GM12865 (cell line): ENCODE results near the gene PCDH17.

ENCODE experiments used
- DNase-seq: peaks from one replicate; pipeline ENCODE4 v3.0.0; 2010; ENCODE audit warnings: low read depth
- H3K4me3 ChIP-seq: 2 replicates; pipeline ENCODE4 v1.5.1; 2011; ENCODE audit warnings: mild to moderate bottlenecking, low read depth, low read length, control low read depth
- TF ChIP-seq, protein P1 (sequence below): IDR thresholded peaks from 2 replicates; pipeline ENCODE4 v1.5.1; 2011; ENCODE audit warnings: low read length, control low read depth, low read depth, inconsistent platforms; ENCODE audit not compliant: insufficient read depth; ENCODE audit errors: missing control alignments

The PCDH17 gene, protein sequence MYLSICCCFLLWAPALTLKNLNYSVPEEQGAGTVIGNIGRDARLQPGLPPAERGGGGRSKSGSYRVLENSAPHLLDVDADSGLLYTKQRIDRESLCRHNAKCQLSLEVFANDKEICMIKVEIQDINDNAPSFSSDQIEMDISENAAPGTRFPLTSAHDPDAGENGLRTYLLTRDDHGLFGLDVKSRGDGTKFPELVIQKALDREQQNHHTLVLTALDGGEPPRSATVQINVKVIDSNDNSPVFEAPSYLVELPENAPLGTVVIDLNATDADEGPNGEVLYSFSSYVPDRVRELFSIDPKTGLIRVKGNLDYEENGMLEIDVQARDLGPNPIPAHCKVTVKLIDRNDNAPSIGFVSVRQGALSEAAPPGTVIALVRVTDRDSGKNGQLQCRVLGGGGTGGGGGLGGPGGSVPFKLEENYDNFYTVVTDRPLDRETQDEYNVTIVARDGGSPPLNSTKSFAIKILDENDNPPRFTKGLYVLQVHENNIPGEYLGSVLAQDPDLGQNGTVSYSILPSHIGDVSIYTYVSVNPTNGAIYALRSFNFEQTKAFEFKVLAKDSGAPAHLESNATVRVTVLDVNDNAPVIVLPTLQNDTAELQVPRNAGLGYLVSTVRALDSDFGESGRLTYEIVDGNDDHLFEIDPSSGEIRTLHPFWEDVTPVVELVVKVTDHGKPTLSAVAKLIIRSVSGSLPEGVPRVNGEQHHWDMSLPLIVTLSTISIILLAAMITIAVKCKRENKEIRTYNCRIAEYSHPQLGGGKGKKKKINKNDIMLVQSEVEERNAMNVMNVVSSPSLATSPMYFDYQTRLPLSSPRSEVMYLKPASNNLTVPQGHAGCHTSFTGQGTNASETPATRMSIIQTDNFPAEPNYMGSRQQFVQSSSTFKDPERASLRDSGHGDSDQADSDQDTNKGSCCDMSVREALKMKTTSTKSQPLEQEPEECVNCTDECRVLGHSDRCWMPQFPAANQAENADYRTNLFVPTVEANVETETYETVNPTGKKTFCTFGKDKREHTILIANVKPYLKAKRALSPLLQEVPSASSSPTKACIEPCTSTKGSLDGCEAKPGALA (N-terminal part only)

DNA sequence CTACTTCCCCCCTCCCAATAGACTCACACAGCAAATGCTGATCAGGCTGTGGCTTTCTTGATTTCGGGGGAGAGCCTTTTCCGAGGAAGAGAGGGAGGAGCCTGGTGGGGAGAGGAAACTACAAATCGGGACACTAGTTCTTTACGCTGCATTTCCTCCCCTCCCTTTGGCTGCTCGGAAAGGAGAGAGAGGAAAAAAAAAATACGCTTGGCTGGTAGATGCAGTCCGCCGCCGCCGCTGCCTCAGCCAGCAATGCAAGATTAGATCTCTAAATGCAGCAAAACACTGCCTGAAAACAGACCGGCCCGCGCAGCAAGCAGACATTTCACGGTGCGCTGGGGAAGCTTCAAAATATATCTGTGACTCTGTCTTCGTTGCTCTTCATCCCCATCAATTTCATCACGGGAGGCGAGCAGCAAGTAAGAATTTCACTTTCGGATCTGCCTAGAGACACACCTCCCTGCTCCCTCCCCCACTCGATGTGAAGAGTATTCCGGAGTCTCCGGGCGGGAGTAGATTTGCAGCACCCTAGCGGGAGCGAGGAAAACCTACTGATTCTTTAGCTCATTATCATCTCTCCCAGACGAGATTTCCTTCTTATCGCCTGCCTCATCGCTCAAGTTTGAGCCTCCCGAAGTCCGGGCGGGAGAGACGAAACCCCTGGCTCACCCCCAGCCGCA is at the start of gene PCDH17:
PCDH17 (plus strand) TSS at position 149 of the 680 bp plus-strand sequence. CDS start 803 bp downstream, outside the sequence.
- TF ChIP-seq, protein P1, sequence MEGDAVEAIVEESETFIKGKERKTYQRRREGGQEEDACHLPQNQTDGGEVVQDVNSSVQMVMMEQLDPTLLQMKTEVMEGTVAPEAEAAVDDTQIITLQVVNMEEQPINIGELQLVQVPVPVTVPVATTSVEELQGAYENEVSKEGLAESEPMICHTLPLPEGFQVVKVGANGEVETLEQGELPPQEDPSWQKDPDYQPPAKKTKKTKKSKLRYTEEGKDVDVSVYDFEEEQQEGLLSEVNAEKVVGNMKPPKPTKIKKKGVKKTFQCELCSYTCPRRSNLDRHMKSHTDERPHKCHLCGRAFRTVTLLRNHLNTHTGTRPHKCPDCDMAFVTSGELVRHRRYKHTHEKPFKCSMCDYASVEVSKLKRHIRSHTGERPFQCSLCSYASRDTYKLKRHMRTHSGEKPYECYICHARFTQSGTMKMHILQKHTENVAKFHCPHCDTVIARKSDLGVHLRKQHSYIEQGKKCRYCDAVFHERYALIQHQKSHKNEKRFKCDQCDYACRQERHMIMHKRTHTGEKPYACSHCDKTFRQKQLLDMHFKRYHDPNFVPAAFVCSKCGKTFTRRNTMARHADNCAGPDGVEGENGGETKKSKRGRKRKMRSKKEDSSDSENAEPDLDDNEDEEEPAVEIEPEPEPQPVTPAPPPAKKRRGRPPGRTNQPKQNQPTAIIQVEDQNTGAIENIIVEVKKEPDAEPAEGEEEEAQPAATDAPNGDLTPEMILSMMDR, result no peak
- no peak within 1 kb of the TSS; the same call in 1 of the 2 replicates for H3K4me3 ChIP-seq
- DNase-seq, result no peak

DNA sequence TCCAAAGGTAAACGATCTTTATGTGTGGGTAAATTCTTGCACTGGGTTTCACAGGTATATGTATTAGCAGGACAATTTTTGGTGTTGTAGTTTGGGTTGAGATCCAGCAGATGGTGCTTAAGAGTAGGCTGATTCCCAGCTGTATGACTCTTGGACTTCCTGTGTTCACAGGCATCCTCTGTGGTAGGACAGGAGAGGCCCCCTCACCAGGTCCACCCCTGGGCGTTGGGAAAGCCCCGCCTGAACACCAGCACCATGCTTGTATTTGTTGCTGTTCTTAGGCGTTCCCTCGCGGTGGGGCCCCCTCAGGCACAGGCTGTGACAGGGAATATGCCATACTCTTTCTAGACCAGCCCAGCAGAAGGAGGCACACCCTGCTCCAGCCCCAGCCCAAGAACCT is 49.5 kb upstream of the PCDH17 start:
- no peak for DNase-seq
- TF ChIP-seq, protein P1, result no peak
- H3K4me3 ChIP-seq, result no peak overlapping the region

DNA sequence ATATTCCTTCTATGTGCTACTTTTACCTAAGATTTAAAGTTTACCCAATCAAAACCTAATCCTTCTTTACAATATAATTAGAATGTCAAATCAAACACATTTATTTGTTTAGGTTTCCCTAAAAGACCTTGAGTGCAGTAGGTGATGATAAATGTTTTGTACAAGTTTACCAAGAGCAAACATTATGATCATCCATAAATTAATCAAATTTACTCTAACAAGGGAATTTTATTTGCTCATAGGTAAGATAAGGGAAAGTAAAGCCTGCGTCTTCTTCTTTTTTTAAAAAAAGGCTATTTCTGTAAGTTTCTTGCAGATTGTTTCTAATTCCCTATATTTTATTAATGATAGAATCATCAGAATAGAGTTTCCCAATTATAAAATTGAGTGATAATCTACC is 48.0 kb upstream of the PCDH17 start:
- H3K4me3 ChIP-seq, result no peak overlapping the region
- TF ChIP-seq, protein P1, result no peak
- no peak for DNase-seq

DNA sequence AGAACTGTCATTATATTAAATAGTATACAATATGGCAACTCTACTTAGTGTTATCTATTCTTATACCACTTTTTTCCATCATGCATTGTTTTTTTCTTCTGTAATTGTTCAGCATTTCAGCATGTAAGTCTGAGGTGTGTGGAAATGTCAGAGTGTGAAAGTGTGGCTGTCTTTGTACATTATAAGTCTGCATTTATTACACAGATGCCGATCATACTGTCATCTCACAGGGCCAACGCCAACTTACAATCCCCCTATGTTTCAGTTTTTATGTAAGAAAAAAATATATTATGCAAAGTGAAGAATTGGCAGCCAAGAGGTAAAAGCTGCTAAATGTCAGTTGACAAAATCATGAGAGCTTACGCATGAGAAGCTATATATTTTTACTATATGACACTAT is 42.9 kb upstream of the PCDH17 start:
- H3K4me3 ChIP-seq, result no peak overlapping the region
- DNase-seq, result no peak
- TF ChIP-seq, protein P1, result no peak

DNA sequence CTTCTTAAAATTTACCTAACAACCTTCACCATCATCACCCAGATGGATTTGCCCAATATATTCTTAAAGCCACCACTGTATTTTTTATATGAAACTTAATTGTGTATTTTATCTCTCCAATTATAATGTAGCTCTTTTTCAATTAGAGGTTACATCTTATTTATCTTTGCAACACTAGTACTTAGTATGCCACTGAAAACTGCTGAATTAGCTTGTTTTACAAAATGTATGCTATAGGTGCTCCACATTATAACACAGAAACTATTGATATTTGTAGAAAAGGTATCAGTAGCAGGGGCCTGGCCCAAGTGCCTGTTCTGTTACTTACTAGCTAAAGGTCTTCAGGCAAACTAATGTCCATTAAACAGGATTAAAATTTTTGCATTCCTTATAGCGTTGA is 35.8 kb upstream of the PCDH17 start:
- TF ChIP-seq, protein P1, result no peak
- no peak overlapping the region for H3K4me3 ChIP-seq
- DNase-seq, result no peak

DNA sequence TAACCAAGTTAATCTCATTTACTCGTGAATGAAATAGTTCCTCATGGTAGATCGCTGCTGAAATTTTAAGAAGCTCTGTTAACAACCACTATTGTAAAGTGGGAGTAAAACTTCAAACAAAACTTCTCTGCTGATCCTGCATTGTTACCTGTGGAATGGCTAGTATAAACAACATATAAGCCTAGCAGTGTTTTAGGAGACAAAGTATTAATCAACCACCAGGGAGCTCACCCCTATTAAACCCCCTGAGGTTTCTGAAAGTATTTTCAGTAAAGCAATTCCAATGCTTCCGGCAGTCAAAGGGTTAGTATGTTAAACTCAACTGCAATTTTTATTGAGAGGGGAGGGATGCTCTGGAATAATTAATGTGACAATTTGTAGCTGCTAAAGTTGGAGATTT is 30.0 kb upstream of the PCDH17 start:
- DNase-seq, result no peak
- TF ChIP-seq, protein P1, result no peak
- no peak overlapping the region for H3K4me3 ChIP-seq
